22Rv1 (cell line): ENCODE data around the gene ZNF235.

Experiments used
- H3K27ac ChIP-seq: fragments of 450-650 bp; 2 replicates; pipeline ENCODE4 v1.5.1; 2017
- CTCF ChIP-seq: fragments of 450-650 bp; IDR thresholded peaks from 2 replicates; pipeline ENCODE4 v1.5.1; 2017; ENCODE audit warnings: mild to moderate bottlenecking
- ZFX ChIP-seq: fragments of 450-650 bp; IDR thresholded peaks from 2 replicates; pipeline ENCODE4 v1.6.1; 2017; ENCODE audit warnings: antibody characterized with exemption, borderline replicate concordance

Gene ZNF235

GRCh38 chr19:44313231-44313630, 8.4 kb upstream of the ZNF235 start:
- TF ChIP-seq ZFX (no peak), CTCF (no peak)
- H3K27ac ChIP-seq = no peak overlapping the region

- no peak overlapping the region for H3K27ac ChIP-seq
- TF ChIP-seq ZFX (no peak), CTCF (no peak)
Measured at GRCh38 chr19:44308011-44308410, 3.2 kb upstream of the ZNF235 start.

- H3K27ac ChIP-seq = no peak overlapping the region
- TF ChIP-seq CTCF (no peak), ZFX (no peak)
Measured at GRCh38 chr19:44306283-44306682, 1.5 kb upstream of the ZNF235 start.

- no peak overlapping the region for H3K27ac ChIP-seq
- TF ChIP-seq CTCF (no peak), ZFX (no peak)
Measured at GRCh38 chr19:44305457-44305856, 632 bp upstream of the ZNF235 start.

- no peak for TF ChIP-seq ZFX
- no peak for TF ChIP-seq CTCF
- H3K27ac ChIP-seq = peak overlapping the region; percentile 78
Measured at GRCh38 chr19:44303976-44304568, 753 bp downstream of the ZNF235 start.

GRCh38 chr19:44303320-44303719, 1.5 kb downstream of the ZNF235 start:
- no peak overlapping the region for H3K27ac ChIP-seq
- no peak for TF ChIP-seq ZFX
- TF ChIP-seq CTCF = no peak

- no peak overlapping the region for H3K27ac ChIP-seq
- TF ChIP-seq CTCF (no peak), ZFX (no peak)
Measured at GRCh38 chr19:44284968-44285367, 19.9 kb downstream of the ZNF235 start.
